ENCODE measurements around the gene SMTNL2. TPM values are rescaled to one million over a fixed set of nuclear protein-coding genes. Genes with fewer than 3 reads are reported as not detected.

Gene SMTNL2
- not detected in 2 replicates for total RNA-seq

GRCh38 chr17:4584101-4584916 is at the start of gene SMTNL2:
Gene SMTNL2 (plus strand): TSS chr17:4584529. CDS start chr17:4584606, 77 bp downstream.

DNA sequence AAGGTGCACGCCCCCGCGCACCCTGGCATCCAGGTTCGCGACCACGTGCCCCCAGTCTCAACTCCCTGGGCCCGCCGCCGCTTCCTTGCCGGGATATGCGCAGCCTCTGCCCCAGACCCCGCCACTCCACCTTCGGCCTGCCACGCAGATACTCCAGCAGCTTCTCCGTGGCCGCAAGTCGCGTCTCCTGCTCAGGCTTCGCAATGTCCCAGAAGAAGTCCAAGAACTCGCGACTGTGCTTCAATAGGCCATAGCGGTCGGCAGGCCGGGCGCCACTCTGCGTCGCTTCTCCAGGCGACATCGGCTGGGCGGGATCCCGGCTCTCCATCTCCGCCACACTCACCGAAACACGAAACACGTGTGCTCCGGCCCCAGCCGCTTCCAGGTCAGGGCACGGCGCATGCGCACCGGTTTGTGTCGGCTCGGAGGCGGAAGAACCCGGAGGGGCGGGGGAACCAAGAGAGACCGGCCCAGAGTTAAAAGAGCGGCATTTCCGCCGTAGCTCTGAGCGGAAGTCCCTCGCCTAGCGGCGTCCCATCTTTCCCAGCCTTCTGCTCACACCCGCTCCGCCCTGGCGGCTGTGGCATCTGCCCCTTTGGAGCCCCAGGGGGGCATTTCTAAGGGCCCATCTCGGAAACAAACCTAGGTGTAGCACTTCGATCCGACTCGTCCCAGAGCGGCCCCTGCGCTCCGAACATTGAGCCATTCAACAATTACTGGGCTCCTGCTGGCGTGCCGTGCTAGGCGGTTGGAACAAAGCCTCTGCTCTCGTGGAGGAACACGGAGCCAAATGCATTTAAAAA is 29.1 kb upstream of the SMTNL2 start, which contains the start of gene MYBBP1A:
Gene MYBBP1A (minus strand): TSS at position 388 of the 803 bp plus-strand sequence. CDS start 60 bp downstream, at position 328.

DNA sequence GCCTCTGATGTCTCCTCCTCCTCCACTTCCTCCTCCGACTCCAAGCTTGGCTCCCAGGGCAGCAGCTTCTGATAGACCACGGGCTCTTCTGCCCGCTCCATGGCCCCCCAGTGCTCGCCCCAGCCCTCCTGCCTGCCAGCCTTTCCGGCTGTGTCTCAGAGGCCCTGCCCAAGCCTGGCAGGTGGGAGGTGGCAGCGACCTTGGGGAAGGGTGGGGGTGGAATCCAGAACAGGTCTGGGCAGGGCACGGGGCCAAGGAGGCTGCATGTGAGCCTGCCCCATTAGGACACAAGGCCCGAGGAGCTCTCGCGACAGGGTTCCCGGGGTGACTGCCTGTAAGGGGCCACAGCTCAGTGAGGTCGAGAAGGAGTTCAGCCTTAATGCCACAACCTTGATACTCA is 23.9 kb upstream of the SMTNL2 start, which contains the start of gene GGT6:
Gene GGT6 (minus strand): TSS at position 157 of the 400 bp plus-strand sequence. CDS start 56 bp downstream, at position 101.

DNA sequence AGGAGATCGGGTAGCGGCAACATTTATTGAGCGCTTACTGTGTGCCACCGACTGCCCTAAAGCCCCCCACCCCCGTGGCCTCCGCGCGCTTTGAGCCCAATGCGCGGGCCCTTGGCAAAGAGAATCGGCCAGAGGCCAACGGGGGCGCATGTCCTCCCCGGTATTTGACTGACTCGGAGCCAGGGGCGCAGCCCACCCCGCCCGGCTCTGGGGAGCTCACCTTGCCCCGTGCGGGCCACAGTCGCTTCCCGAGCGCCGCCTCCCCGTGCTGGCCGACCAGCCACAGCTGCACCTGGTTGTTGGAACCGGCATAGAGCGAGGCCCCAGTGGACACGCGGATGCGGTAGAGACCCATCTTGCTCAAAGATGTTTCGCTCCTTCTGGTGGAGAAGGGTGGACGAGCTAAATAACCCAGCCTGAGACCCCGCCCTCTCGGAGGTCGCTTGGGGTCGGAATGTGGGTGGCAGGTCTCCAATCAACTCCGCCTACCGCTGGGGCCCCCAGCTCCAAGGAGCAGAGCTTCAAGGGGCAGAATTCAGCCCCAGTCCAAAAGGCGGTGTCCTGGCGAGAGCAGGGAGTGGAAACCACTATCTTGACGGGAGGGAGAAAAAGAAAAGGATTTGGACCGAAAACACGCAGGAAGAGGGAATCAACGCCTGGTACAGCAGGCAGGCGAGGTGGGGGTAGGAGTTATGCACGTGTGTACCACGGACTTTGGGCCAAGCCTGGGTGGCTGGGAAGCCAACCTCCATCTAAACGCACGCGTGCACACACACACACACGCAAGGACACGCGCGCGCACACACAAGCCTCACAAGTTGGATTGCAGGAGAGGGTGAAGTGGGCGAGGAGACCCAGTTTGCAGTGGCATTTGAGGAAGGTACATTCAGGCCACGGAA is 57.2 kb downstream of the SMTNL2 start, which contains the start of gene ALOX15:
Gene ALOX15 (minus strand): TSS at position 382 of the 899 bp plus-strand sequence. CDS start 27 bp downstream, at position 355.

Other genes starting within 250 kb of the SMTNL2 start
- gene UBE2G1, start 217.9 kb upstream of the SMTNL2 start, total RNA-seq = 27.8 and 37.3 TPM in 2 replicates
- not detected in 2 replicates for gene SPNS3, start 150.6 kb upstream of the SMTNL2 start, total RNA-seq
- gene SPNS2, start 85.6 kb upstream of the SMTNL2 start, total RNA-seq = 0.24 TPM in 1 of 2 replicates, not detected in the other
- gene MYBBP1A, start 29.1 kb upstream of the SMTNL2 start, total RNA-seq = 49.3 and 58.6 TPM in 2 replicates
- gene GGT6, start 24.0 kb upstream of the SMTNL2 start, total RNA-seq = not detected in 2 replicates
- gene ALOX15, start 57.1 kb downstream of the SMTNL2 start, total RNA-seq = 0.06 TPM in 1 of 2 replicates, not detected in the other
- 20.8 and 25.5 TPM in 2 replicates for gene PELP1, start 119.6 kb downstream of the SMTNL2 start, total RNA-seq
- gene ARRB2, start 126.1 kb downstream of the SMTNL2 start, total RNA-seq = 0.94 and 4.9 TPM in 2 replicates
- gene MED11, start 146.9 kb downstream of the SMTNL2 start, total RNA-seq = 12.3 and 19.7 TPM in 2 replicates
- 0.44 and 1.4 TPM in 2 replicates for gene ZMYND15, start 155.3 kb downstream of the SMTNL2 start, total RNA-seq
- gene CXCL16, start 155.4 kb downstream of the SMTNL2 start, total RNA-seq = 6.5 and 10.0 TPM in 2 replicates
- gene TM4SF5, start 187.4 kb downstream of the SMTNL2 start, total RNA-seq = not detected in 2 replicates
- gene VMO1, start 201.8 kb downstream of the SMTNL2 start, total RNA-seq = 0.94 and 5.2 TPM in 2 replicates
- not detected in 2 replicates for gene GLTPD2, start 204.4 kb downstream of the SMTNL2 start, total RNA-seq
- gene PSMB6, start 211.6 kb downstream of the SMTNL2 start, total RNA-seq = 84.4 and 101 TPM in 2 replicates
- 24.3 and 25.3 TPM in 2 replicates for gene PLD2, start 222.6 kb downstream of the SMTNL2 start, total RNA-seq
- gene MINK1, start 248.8 kb downstream of the SMTNL2 start, total RNA-seq = 19.1 and 33.9 TPM in 2 replicates

Measured in cardiac ventricle fibroblast (primary cell).